ENCODE measurements around the gene FAM216A. TPM values are rescaled to one million over a fixed set of nuclear protein-coding genes. Genes with fewer than 3 reads are reported as not detected.
"Not testable (repeated sequence)": the region's sequence is repeated elsewhere in the genome, so short reads cannot be mapped to it uniquely, and the experiment has no call there.

Gene FAM216A
- total RNA-seq, 3 donors from 2014 or later, result 6.1 to 10.5 (median 8.5) TPM

- DNase-seq (ENCODE audit: low spot score in 2 of 2), result no peak
- Histone ChIP-seq H3K4me1 (no peaks in the 10 kb centered on the region), H3K36me3 (no peaks in the 10 kb centered on the region), H3K27me3 (no peaks in the 10 kb centered on the region), H3K27ac (no peak overlapping the region), H3K4me3 (no peak overlapping the region), H3K9me3 (no peaks in the 10 kb centered on the region)
- intact Hi-C loops (cut with DNase I; ENCODE audit: low total_unique reads), result no loop called here
- TF ChIP-seq POLR2AphosphoS5 (IDR thresholded peaks at IDR 0.05) (no peak), CTCF (IDR thresholded peaks at IDR 0.05) (no peak), POLR2A (IDR thresholded peaks at IDR 0.05) (no peak)
Measured at GRCh38 chr12:110465024-110465423, 3.6 kb upstream of the FAM216A start.

GRCh38 chr12:110465765-110466164 lies 2.9 kb upstream of the FAM216A start:
- H3K4me3 ChIP-seq; intact Hi-C loops (cut with DNase I; ENCODE audit: low total_unique reads); H3K36me3 ChIP-seq; H3K9me3 ChIP-seq; H3K27me3 ChIP-seq; H3K27ac ChIP-seq; H3K4me1 ChIP-seq: not testable (repeated sequence)
- peak in 1 of 2 donors; percentile 11 for DNase-seq (ENCODE audit: low spot score in 2 of 2)

- Histone ChIP-seq H3K4me1 (no peaks in the 10 kb centered on the region), H3K9me3 (no peaks in the 10 kb centered on the region), H3K27me3 (no peaks in the 10 kb centered on the region), H3K27ac (no peak overlapping the region), H3K36me3 (no peaks in the 10 kb centered on the region), H3K4me3 (peak overlapping the region in 2 of 3 donors; percentile 84 to 86)
- DNase-seq (ENCODE audit: low spot score in 2 of 2), result no peak
- no peak for TF ChIP-seq CTCF (IDR thresholded peaks at IDR 0.05)
- TF ChIP-seq POLR2AphosphoS5 (IDR thresholded peaks at IDR 0.05), result no peak
- intact Hi-C loops (cut with DNase I; ENCODE audit: low total_unique reads), result no loop called here
Measured at GRCh38 chr12:110466791-110467190, 1.9 kb upstream of the FAM216A start.

- H3K36me3 ChIP-seq, result no peaks in the 10 kb centered on the region
- H3K27me3 ChIP-seq, result no peaks in the 10 kb centered on the region
- DNase-seq (ENCODE audit: low spot score in 2 of 2), result no peak
- H3K9me3 ChIP-seq, result no peaks in the 10 kb centered on the region
- H3K4me1 ChIP-seq, result no peaks in the 10 kb centered on the region
- intact Hi-C loops (cut with DNase I; ENCODE audit: low total_unique reads), result no loop called here
- peak overlapping the region; percentile 68 to 86 (median 84) for H3K4me3 ChIP-seq
- TF ChIP-seq CTCF (IDR thresholded peaks at IDR 0.05) (no peak), POLR2A (IDR thresholded peaks at IDR 0.05) (peak; percentile 72), POLR2AphosphoS5 (IDR thresholded peaks at IDR 0.05) (no peak)
- H3K27ac ChIP-seq, result peak overlapping the region; percentile 92 to 97
Measured at GRCh38 chr12:110467847-110468213, 815 bp upstream of the FAM216A start.

GRCh38 chr12:110475426-110475825 lies 6.8 kb downstream of the FAM216A start:
- H3K4me3 ChIP-seq, result no peak overlapping the region
- H3K4me1 ChIP-seq, result no peaks in the 10 kb centered on the region
- no peak for DNase-seq (ENCODE audit: low spot score in 2 of 2)
- H3K27me3 ChIP-seq, result no peaks in the 10 kb centered on the region
- intact Hi-C loops (cut with DNase I; ENCODE audit: low total_unique reads), result no loop called here
- no peak for TF ChIP-seq POLR2A (IDR thresholded peaks at IDR 0.05)
- no peak for TF ChIP-seq CTCF (IDR thresholded peaks at IDR 0.05)
- no peak for TF ChIP-seq POLR2AphosphoS5 (IDR thresholded peaks at IDR 0.05)
- no peaks in the 10 kb centered on the region for H3K36me3 ChIP-seq
- H3K27ac ChIP-seq, result no peak overlapping the region
- no peaks in the 10 kb centered on the region for H3K9me3 ChIP-seq
